COLO668 (cell line): Measurements from ENCODE around the gene NT5C1B.
"Not testable (repeated sequence)": the region's sequence is repeated elsewhere in the genome, so short reads cannot be mapped to it uniquely, and the experiment has no call there.

Experiments used
- DNase-seq: peaks from one replicate; lab custom pipeline; 2025; ENCODE audit not compliant: unreplicated experiment; lab: John Stamatoyannopoulos, UW

The NT5C1B gene

DNA sequence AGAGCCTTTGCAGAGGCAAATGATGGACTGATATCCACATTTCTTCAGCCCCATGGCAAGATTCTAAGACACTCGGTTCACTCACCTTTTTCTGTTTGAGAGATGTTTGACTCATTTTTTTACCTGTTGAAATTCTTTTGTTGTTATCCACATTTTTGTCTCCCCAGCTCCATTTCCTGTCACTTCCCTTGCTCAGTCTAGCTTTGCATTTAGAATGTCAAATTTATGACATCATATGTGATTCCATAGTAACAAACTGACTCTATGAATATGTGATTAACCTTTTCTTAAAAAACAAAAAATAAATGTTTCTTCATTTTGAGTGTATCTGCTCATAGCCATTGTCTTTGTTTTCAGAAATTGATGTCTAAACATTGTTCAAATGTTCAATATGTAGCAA lies at the start of gene NT5C1B:
Gene NT5C1B, minus strand, starts transcription at position 216 of the 400 bp plus-strand sequence. Its CDS starts 101 bp downstream, at position 115.
- DNase-seq = no peak

DNA sequence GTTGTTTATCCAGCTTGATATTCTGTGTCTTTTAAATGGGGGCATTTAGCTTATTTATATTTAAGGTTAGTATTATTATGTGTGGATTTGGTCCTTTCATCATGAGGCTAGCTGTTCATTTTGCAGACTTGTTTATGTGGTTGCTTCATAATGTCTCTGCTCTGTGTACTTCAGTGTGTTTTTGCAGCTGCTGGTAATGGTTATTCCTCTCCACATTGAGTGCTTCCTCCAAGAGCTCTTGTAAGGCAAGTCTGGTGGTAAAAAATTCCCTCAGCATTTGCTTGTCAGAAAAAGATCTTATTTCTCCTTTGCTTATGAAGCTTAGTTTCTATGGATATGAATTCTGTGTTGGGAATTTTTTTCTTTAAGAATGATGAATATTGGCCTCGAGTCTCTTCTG lies 47.8 kb upstream of the NT5C1B start:
- DNase-seq = no peak

DNA sequence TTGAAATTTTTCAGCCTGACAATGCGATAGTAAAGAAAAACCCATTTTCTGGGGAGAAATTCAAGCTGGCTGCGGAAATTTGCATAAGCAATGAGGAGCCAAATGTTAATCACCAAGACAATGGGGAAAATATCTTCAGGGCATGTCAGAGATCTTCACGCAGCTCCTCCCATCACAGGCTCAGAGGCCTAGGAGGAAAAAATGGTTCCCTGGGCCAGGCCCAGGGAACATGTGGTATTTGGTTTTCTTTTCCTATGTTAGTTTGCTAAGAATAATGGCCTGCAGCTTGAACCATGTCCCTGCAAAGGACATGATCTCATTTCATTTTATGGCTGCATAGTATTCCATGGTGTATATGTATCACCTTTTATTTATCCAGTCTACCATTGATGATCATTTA lies 43.3 kb upstream of the NT5C1B start:
- DNase-seq = not testable (repeated sequence)

DNA sequence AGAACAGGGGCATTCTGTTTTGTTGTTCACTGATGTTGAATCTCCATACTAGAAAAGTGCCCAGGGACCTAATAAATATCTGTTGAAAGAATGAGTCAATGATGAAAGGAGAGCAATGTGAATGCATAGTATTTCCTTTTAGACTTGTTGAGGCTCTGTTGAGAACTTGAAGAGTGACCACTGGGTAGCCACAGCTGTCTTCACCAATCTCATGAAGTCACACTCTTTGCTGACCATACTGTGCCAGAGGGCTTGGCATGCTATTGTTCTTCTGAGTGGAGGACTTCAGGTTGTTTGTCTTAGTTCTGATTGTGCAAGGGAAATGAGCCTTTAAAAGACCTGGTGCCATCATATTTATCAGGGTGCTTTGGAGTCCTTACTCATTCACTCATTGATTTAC lies 41.6 kb upstream of the NT5C1B start:
- DNase-seq = no peak

DNA sequence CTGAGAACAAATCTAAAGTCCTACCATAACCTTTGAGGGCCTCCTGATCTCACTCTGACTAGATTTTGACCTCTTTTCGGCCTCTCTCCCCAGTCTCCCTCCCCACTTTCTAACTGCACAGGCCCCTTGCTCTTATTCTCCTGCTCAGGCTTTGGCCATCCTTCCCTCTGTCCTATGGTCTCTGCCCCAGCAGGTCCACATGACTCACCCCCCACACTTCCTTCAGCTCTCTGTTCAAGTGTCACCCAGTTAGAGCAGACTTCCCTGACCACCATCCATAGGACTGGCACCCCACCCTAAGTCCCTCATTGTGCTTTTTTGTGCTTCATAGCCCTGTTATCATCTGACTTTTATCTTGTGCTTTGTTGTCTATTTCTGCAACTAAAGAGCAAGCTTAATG lies 41.2 kb upstream of the NT5C1B start:
- no peak for DNase-seq

DNA sequence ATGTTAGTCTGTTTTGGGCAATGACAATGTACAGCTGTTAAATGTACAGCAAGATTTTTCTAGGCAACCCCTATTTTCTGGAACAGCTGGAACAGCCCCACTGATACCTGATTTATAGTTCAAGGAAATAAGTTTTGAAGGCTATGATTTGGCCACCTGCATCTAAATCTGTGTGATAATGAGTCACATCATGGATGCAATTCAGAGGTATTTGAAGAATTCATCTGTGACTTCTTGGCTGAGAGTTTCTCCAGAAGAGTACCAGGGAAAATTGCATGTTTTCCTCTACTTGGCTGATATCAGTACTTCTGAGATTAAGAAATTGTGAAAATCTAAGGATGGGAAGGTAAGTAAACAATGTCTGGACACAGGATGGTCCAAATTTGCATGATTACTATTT lies 40.7 kb upstream of the NT5C1B start:
- no peak for DNase-seq

DNA sequence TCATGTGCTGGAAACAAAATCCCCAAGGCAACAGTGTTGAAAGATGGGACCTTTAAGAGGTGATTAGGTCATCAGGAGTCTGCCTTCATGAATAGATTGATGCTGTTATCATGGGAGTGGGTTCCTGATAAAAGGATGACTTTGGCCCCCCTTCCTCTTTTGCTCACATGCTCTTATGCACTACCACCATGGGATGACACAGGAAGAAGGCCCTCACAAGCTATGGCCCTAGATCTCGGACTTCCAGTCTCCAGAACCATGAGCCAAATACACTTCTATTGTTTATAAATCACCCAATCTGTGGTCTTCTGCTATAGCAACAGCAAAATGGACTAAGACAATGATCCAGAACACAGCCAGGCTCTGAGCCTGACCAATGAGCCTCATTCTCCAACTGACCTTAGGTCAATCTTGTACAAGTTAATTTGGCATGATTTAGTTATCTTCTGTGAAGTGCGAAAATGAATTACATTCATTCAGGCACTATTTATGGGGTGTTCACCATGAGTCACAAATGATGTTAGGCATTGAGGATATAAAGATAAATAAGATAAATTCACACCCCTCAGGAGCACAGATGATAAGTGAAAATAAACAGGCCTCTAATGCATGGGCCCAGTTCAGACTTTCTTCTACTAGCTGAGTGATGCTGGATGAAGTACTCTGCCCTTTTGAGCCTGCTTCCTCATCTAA lies 37.7 kb upstream of the NT5C1B start:
- no peak for DNase-seq

DNA sequence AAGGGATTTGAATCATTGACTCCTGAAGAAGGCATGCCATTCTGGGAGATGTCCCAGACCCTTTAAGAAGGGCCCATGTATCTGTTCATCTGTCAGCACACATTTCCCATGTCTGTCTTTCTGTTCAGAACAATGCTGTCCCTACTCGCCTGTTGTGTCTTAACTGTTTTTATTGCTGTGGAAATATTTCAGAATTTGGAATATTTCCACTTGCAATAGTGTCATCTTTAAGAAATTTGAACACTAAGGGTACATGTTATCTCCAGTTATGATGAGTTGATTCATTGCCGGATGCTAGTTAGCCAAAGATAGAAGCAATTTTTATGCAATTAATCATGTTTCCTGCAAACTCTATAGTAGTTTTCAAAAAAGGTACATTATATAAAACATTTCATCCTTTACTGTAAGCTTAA lies 36.9 kb upstream of the NT5C1B start:
- DNase-seq = no peak

DNA sequence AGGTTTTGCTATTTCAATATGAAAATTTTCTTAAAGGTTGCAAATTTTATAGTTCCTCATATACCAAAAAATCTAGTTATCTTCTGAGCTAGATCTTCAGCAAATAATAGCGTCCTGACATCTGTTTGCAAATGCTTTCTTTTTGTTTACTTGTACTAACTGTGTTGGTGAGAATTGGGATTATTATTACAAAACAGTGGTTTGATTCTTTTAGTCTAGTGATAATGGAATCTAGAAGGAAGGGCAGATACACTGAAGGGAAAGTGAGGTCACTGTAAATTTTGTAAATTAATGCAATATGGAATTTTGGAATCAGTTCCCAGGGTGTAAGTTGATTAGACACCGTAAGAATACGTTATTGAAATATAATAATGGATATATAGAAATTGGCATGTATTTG lies 36.2 kb upstream of the NT5C1B start:
- DNase-seq = no peak

DNA sequence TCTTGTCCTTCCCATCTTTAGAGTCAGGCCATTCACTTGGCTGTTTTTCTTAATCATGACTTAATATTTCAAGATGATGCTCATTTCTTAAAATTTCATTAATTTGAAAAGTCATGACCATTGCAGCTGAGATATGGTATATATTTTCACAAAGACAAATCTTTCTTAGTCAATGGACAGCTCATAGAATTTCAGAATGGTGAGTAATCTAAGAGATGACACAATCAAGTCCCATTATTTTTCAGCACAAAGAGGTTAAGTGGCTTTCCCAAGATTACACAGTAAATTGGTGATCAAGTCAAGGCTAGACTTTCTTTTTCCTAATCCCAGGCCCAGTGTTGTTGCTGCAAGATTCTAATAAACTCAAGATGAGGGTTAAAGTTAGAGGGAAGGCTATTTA lies 34.4 kb upstream of the NT5C1B start:
- DNase-seq = no peak

DNA sequence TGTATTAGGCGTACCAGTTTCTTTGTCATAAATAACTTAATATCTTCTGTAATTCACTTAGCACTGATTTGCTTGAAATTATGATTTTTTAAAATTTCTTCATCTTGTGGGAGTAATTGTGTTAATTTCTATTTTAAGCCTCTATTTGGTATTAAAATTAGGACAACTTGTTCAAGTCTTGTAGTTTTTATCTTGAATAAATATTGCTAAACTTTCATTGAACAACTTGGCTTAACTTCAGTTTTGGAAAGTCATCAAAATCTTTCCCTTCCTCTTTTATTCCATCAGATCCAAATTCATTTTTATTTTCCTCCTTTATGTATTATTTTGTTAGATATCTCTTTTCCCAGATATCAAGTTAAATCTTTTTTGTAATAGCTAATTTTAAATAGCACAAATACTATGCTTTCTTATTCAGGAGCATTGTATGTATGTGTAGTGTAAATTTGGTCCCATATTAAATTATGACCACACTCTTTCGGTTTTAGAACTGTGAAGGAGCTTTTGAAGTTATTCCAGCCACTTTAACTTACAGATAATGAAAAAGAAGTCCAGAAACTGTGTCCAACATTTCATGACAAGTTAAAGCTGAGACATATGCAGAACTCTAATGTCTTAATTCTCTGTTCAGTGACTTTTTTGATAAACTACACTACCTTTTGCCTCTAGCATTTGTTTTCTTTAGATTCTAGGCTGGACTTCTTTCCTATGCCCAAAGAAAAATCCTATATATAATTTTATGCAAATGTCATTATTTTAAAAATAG lies 31.7 kb upstream of the NT5C1B start:
- no peak for DNase-seq

DNA sequence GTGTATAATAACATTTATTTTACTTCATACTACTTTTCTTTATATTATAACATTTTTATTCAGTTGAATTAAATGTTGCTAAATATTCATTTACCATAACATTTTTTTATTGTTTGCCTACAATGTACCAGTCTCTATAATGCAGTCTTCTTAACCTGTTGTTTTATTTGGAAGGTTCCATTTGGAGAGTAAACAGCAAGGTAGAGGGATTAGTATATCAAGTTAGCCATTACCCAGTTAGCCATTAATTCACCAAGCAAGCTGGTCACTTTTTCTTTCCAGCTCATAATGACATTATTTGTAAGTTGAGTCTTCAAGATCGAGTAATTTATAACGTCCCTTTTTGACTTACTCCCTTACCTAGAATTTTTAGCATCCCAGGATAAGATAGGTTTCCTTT lies 29.7 kb upstream of the NT5C1B start:
- no peak for DNase-seq

DNA sequence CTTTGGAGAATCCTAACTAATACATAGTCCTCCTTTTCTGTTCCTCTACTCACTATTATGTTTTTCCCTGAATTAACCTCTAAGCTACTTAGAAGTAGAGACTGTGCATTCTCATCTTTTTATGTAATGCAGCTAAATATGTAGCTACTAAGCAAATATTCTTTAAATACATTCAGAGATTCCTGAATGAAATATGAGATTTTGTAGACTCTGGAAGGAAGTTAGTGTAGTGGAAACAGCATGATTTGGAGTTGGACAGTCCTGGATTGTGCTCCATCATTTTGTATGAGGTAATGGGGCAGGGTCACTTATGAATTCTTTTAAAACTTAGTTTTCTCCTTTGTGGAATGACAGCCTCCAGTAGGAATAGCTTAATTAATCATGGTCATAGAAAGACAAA lies 24.7 kb upstream of the NT5C1B start:
- no peak for DNase-seq

DNA sequence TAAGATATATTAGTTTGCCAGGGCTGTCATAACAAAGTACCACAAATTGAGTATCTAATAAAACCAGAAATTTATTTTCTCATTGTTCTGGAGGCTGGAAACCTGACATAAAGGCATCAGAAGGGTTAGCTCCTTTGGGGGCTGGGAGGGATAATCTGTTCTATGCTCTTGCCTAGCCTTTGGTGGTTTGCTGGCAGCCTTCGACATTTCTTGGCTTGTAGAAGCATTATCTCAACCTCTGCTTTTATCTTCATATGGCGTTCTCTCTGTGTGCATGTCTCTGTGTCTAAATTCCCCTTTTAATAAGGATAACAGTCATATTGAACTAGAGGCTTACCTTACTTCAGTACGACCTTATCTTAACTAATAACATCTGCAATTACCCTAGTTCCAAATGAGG lies 22.8 kb upstream of the NT5C1B start:
- no peak for DNase-seq

DNA sequence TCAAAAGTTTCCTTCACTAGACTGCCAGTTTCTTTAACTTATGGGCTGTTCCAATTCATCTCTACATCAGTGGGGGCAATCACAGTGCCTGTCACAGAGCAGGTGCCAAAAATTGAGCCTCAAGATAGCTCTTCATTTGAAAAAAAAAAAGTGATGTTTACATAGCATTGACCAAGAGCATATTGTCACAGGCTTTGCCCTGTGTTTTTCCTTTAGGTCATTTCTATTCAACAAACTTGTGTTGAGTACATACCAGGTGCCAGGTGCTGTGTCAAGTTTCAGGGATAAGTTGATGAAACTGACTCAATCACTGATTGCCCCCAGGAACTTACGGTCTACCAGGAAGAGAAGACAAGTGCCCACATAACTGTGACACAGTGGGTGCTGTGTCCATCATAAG lies 22.2 kb upstream of the NT5C1B start:
- DNase-seq = peak; percentile 34

DNA sequence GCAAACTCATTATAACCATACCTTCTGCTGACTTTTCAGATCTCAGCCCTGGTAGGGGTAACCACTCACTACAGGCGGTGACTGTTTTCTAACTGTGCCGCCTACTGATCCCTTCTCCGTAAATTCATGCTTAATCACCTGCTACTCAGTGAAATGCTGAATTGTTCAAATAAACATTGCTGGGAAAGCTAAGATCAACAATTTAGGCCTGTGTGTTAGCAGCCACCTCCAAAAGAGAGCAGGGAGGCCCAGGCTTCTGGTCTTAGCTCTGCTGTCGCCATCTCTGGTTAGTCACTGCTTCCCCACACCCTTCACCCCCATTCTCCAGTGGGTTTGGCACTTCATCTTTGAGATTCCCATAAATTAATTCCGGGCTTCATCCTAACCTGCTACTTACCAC lies 21.8 kb upstream of the NT5C1B start:
- peak; percentile 34 for DNase-seq

DNA sequence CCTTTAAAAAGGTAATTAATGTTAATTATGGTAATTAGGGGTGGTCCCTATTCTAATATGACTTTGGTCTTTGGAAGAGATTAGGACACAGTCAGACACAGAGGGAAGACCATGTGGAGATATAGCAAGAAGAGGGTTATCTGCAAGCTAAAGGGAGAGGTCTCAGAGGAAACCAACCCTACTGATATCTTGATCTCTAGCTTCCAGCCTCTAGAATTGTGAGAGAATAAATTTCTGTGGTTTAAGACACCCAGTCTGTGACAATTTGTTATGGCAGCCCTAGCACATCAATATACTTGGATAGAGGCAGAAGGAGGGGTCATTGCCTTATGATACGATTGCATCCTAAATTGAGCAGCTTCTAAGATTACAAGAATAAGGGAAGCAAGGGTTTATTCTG lies 21.3 kb upstream of the NT5C1B start:
- no peak for DNase-seq

DNA sequence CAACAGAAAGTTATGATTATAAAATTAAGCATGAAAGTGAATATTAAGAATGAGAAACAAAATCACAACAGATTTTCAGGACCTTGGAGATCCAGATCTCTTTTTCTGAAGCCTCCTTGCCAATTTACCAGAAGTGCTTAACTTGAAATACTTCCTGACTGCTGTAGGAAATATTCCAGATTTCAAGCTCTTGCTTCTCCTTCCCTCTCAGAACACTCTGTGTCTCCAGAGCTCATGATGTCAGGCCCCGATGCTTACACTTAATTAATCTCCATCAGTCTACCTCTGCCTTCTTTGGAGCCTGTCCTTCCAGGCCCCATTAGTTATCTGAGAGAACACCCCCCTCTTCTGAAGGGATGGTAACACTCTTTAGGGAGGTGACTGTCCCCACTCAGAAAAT lies 20.7 kb upstream of the NT5C1B start:
- no peak for DNase-seq

DNA sequence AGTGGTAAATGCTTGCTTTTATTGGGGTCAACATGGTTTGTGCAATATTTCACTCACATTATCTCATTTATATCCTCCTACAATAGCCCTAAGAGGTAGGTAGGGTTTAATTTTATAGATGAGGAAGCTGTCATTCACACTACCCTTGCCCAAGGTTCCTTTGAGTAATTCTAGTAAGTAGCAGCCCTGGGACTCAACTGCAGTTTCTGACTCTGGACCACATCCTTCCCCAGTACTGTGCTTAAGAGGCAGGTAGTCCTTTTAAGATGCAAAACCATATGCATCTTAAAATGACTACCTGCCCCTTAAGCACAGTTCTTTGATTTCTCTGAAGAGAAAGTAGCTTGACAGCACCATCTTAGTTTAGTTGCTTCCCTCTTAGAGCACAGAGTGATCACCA lies 15.7 kb upstream of the NT5C1B start:
- no peak for DNase-seq

DNA sequence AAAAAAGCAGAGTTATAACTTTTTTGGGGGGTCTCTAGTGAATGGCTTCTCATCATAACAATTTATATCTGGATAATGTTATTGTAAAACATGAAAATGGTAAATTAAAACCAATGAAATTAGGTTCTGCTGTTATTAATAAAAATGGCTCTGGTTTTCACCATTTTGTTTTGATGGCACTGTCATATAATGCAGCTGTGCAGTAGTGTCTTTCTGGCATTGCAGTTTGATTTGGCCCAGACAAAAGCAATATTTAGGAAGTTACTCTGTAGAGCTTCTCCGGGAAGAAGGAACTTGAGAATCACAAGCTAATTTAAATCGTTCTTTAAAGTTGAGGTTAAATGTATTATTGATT lies 15.1 kb upstream of the NT5C1B start:
- DNase-seq = no peak

DNA sequence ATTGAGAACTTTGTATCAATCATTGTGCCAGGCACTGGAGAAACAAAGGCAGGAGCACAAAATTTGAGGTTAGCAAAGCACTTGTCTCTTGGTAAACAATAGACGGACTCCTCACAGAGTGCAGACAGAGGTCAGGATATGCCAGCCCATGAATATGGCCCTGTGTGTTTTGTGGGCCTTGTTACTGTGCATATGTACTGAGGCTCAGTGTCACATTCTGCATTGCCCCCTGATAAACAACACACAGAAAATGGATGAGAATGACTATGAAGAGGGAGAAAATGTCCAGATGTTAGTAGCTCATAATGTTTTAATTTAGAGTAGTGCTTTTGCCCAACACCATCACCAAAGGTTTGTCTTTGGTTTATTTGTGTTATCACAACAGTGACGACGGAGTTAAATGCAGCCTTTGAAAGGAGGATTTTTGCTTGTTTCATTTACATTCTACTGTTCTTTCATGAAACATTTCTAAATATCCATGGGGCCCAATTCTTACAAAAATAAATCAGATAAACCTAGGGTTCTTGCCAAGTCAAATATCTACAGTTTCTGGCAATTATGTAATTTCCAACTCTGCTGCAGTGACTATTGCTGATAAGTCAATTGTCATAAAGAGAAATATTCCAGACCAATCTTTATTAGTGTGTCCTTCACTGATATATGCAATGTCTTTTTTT lies 14.6 kb upstream of the NT5C1B start:
- DNase-seq = no peak

DNA sequence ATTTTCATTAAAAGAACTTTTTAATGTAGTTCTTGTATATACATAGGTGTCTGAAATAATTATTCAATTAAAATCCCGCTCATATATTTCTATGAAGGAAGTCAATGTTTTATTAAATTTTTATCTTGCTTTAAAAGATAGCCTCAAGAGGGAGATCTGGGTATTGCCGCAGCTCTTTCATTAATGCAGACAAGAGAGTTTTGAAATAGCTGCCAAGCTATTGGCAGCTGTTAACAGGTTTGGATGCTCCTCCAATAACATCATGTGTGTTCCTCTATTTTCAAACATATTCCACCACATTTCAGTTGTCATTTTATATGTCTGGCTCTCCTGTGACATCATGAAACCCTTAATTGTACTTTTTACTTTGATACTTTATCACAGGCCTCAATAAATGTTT lies 12.9 kb upstream of the NT5C1B start:
- DNase-seq = no peak
